K562 (cell line): ENCODE results near the gene MMD2. TPM values are rescaled to one million over a fixed set of nuclear protein-coding genes. Genes with fewer than 3 reads are reported as not detected.

Source experiments
- ATAC-seq: fragments of 200-7000 bp; cut with Tn5 transposase; 3 replicates; pipeline ENCODE4 v1.9.1; 2020; ENCODE audit warnings: moderate library complexity
- BruUV-seq: library from RNA; stranded (reverse); fragments of 400-500 nt; replicated peaks from 2 replicates; lab custom pipeline; 2021; lab: Mats Ljungman, UMichigan
- CTCF ChIA-PET: fragments of 300-600 bp; formaldehyde crosslinking; extraction: SDS; loops from one replicate; lab custom pipeline; 2021; ENCODE audit warnings: low intra/inter-chr PET ratio; lab: Yijun Ruan, JAX
- POLR2A ChIA-PET: fragments of 300-600, 350-650 bp; sonication (Branson Sonifier 250); formaldehyde crosslinking; extraction: SDS; loops from one replicate; lab custom pipeline; 2021; ENCODE audit warnings: antibody characterized with exemption, inconsistent platforms; lab: Yijun Ruan, JAX
- DNase-seq, 4 experiments: peaks; one replicate each; pipeline versions ENCODE4 v3.0.0 to v3.0.0-alpha.2; 2011 to 2018; ENCODE audit warnings: low spot score in 3 of 4, mixed read lengths in 3 of 4; ENCODE audit errors: extremely low read depth in 1 of 4
- FAIRE-seq: peaks from 2 replicates; lab custom pipeline; 2011; peaks lifted over from hg19 to GRCh38; lab: Jason Lieb, UNC
- H2AFZ ChIP-seq: 2 replicates; pipeline ENCODE4 v1.6.0; 2011; ENCODE audit warnings: low read depth, low read length, control low read depth, inconsistent platforms
- H3K27ac ChIP-seq: fragments of 200-600 bp; 3 replicates; pipeline ENCODE4 v1.8.0; 2011; ENCODE audit warnings: low read depth, mild to moderate bottlenecking, control low read depth, inconsistent platforms, low read length, moderate library complexity, mixed read lengths; ENCODE audit errors: extremely low read depth
- H3K27me3 ChIP-seq, 2 experiments: fragments of 300-600 bp in 1 of 2; 2 replicates in 1 of 2; 3 replicates in 1 of 2; pipeline versions ENCODE4 v1.6.0 to v1.8.0; 2011; ENCODE audit warnings: inconsistent platforms in 2 of 2, low read length in 2 of 2, mild to moderate bottlenecking in 1 of 2, mixed read lengths in 1 of 2, moderate library complexity in 1 of 2; ENCODE audit not compliant: control insufficient read depth in 2 of 2, insufficient read depth in 2 of 2
- H3K36me3 ChIP-seq: fragments of 300-600 bp; 3 replicates; pipeline ENCODE4 v1.8.0; 2011; ENCODE audit warnings: mild to moderate bottlenecking, low read length, inconsistent platforms; ENCODE audit not compliant: control insufficient read depth, insufficient read depth
- H3K4me1 ChIP-seq, 2 experiments: fragments of 200-600 bp in 1 of 2; replicated peaks in 1 of 2; 2 replicates in 1 of 2; 3 replicates in 1 of 2; pipeline versions ENCODE4 v1.5.1 to v1.8.0; 2011; ENCODE audit warnings: inconsistent platforms in 2 of 2, low read length in 2 of 2, mild to moderate bottlenecking in 1 of 2, mixed read lengths in 1 of 2, moderate library complexity in 1 of 2; ENCODE audit not compliant: control insufficient read depth in 2 of 2, insufficient read depth in 2 of 2
- H3K4me2 ChIP-seq: 2 replicates; pipeline ENCODE4 v1.6.1; 2011; ENCODE audit warnings: low read length, control low read depth, inconsistent platforms, mixed read lengths; ENCODE audit not compliant: insufficient read depth
- H3K4me3 ChIP-seq: fragments of 200-600 bp; sonication (generic), shearing (Covaris generic); 2 replicates; pipeline ENCODE4 v1.5.1; 2016; ENCODE audit warnings: control low read depth, inconsistent platforms
- H3K79me2 ChIP-seq: fragments of 200-600 bp; 3 replicates; pipeline ENCODE4 v1.8.0; 2011; ENCODE audit warnings: low read length, inconsistent platforms; ENCODE audit not compliant: control insufficient read depth, insufficient read depth
- H3K9ac ChIP-seq, 2 experiments: 2 replicates each; pipeline versions ENCODE4 v1.6.0 to v1.6.1; 2011; ENCODE audit warnings: low read depth in 2 of 2, low read length in 2 of 2, control low read depth in 1 of 2, inconsistent platforms in 1 of 2, mild to moderate bottlenecking in 1 of 2, mixed read lengths in 1 of 2; ENCODE audit not compliant: insufficient read depth in 1 of 2
- H3K9me1 ChIP-seq: one replicate; pipeline ENCODE4 v1.6.0; 2011; ENCODE audit warnings: inconsistent platforms, mild to moderate bottlenecking, low read length, moderate library complexity; ENCODE audit not compliant: control insufficient read depth, insufficient read depth
- H3K9me3 ChIP-seq: replicated peaks from 2 replicates; pipeline ENCODE4 v1.5.1; 2011; ENCODE audit warnings: low read depth, low read length, inconsistent platforms; ENCODE audit not compliant: control insufficient read depth, insufficient read depth
- H4K20me1 ChIP-seq: replicated peaks from 2 replicates; pipeline ENCODE4 v1.6.1; 2011; ENCODE audit warnings: low read length, inconsistent platforms, mixed read lengths; ENCODE audit not compliant: control insufficient read depth, insufficient read depth
- CXXC5 ChIP-seq: fragments of 250-450 bp; sonication (Bioruptor Pico); IDR thresholded peaks from 2 replicates; pipeline ENCODE4 v1.8.0; 2022; ENCODE audit warnings: inconsistent platforms, mild to moderate bottlenecking, moderate library complexity
- SMAD2 ChIP-seq: fragments of 150-350 bp; IDR thresholded peaks from 2 replicates; pipeline ENCODE4 v1.6.1; 2014; ENCODE audit warnings: low read depth, mild to moderate bottlenecking, low read length
- XRCC3 ChIP-seq: fragments of 450-650 bp; IDR thresholded peaks from 2 replicates; pipeline ENCODE4 v1.6.1; 2017; ENCODE audit warnings: mild to moderate bottlenecking, moderate library complexity
- ZNF184 ChIP-seq: sonication (generic); formaldehyde crosslinking; IDR thresholded peaks from 2 replicates; pipeline ENCODE4 v1.5.0; 2020; ENCODE audit warnings: missing genetic modification reagents
- ZNF253 ChIP-seq: fragments of 250-450 bp; sonication (Bioruptor Pico); conservative IDR thresholded peaks from 2 replicates; pipeline ENCODE4 v1.6.1; 2021; ENCODE audit warnings: mild to moderate bottlenecking
- ZNF274 ChIP-seq: IDR thresholded peaks from 2 replicates; pipeline ENCODE4 v1.6.1; 2011; ENCODE audit warnings: low read depth, mild to moderate bottlenecking, low read length, moderate library complexity, borderline replicate concordance
- WGBS: fragments of 100-300 bp; shearing (Covaris generic); methylation state at CpG from one replicate; pipeline ENCODE4 v1.1.6; 2016; ENCODE audit warnings: low coverage, mixed read lengths; ENCODE audit not compliant: insufficient coverage; ENCODE audit errors: missing lambda C conversion rate; 5-methylcytosine and 5-hydroxymethylcytosine counted together
- in situ Hi-C: fragments of 300-500 bp; cut with MboI; formaldehyde crosslinking; loops from 4 replicates; pipeline ENCODE4 v1.15.0; 2018; ENCODE audit warnings: inconsistent platforms, mixed read lengths
- intact Hi-C: fragments of 100-400 bp; cut with micrococcal nuclease; formaldehyde crosslinking; loops from 2 replicates; pipeline ENCODE4 v1.14.2; 2022
- polyA plus RNA-seq, 8 experiments: library from polyadenylated mRNA; depleted of rRNA in 4 of 8; stranded (reverse) in 5 of 8; unstranded in 3 of 8; fragments of >200 nt; fragmentation: Nextera tagmentation in 2 of 8; fragmentation: Illumina TruSeq in 1 of 8; extraction: Ambion mirVana in 2 of 8; extraction: Trizol in 1 of 8; gene quantifications; 2 replicates each; pipeline versions ENCODE4 v1.2.1 to v1.2.3, GENCODE V29; 2011 to 2014; ENCODE audit warnings: inconsistent platforms in 1 of 8, missing spikeins in 1 of 8
- total RNA-seq, 7 experiments: library from RNA; depleted of rRNA in 6 of 7; stranded (reverse); fragments of >200 nt in 6 of 7; fragmentation: Illumina TruSeq in 2 of 7; extraction: Trizol in 2 of 7; gene quantifications; 2 replicates each; pipeline versions ENCODE4 v1.2.1 to v1.2.3, GENCODE V29; 2011 to 2021; ENCODE audit warnings: low replicate concordance in 1 of 7
- TF ChIP-seq, protein P1 (sequence below): fragments of 450-650 bp; IDR thresholded peaks from 2 replicates; pipeline ENCODE4 v1.6.1; 2016; ENCODE audit warnings: antibody characterized with exemption
- TF ChIP-seq, protein P2 (sequence below): IDR thresholded peaks from 2 replicates; pipeline ENCODE4 v1.6.1; 2011; ENCODE audit warnings: borderline replicate concordance, low read depth, mild to moderate bottlenecking, moderate library complexity, low read length; ENCODE audit not compliant: insufficient read depth, poor library complexity, severe bottlenecking
- TF ChIP-seq, protein P3 (sequence below): fragments of 200-800 bp; sonication (Bioruptor generic); IDR thresholded peaks from 2 replicates; pipeline ENCODE4 v1.6.1; 2017; ENCODE audit warnings: missing genetic modification characterization, missing compliant biosample characterization

The MMD2 gene
- total and polyA plus RNA-seq, 9 of the 15 experiments (the other 6 are each of a cell fraction or from before 2014, with no cell fraction given) = not detected

DNA sequence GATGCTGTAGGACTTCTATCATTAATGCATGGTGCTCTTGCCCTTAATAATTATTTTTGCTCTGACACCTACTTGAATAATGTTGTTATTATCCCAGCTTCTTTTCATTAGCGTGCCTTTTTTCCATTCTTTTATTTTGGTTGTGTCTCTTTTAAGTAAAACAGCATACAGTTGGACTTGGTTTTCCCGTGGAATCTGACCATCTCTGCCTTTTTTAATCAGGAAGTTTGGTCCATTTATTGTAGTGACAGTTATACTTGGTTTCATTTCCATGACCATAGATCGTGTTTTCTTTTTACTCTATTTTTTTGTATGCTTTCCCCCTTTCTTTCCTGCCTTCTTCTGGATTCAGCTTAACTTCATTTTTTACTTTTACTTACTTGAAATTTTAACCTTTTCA is 101.8 kb downstream of the MMD2 start:
- Histone ChIP-seq H3K9me3 (0 out of 2 replicates have a peak, but pooled peaks cover under 1% of the 10 kb centered on the region), H2AFZ (no peak overlapping the region), H3K36me3 (no peaks in the 10 kb centered on the region), H3K79me2 (no peaks in the 10 kb centered on the region), H3K4me1 (0 out of 5 replicates have a peak, but pooled peaks cover 0 to under 1% of the 10 kb centered on the region in 2 experiments)
- intact Hi-C loops = no loop called here
- BruUV-seq = no TSS peak
- TF ChIP-seq XRCC3 = no peak
- TF ChIP-seq, all 486 proteins: peak for 0
- CTCF ChIA-PET = no interaction called here
- FAIRE-seq = peak; percentile 35
- POLR2A ChIA-PET = interaction anchor here (0.9 kb wide), 1 partner anchor 25 kb away, joined by 3 read pairs; no protein-coding TSS in a partner anchor
- 25% methylated on average over 3 of the region's 3 CpGs for WGBS
- Histone ChIP-seq H3K27ac (no peak overlapping the region), H3K4me3 (no peak overlapping the region), H3K4me2 (no peak overlapping the region), H4K20me1 (no peaks in the 10 kb centered on the region), H3K9me1 (no peaks in the 10 kb centered on the region), H3K27me3 (no peaks in the 10 kb centered on the region), H3K9ac (no peak overlapping the region)
- no peak for DNase-seq
- no peak for ATAC-seq
- in situ Hi-C loops = no loop called here

DNA sequence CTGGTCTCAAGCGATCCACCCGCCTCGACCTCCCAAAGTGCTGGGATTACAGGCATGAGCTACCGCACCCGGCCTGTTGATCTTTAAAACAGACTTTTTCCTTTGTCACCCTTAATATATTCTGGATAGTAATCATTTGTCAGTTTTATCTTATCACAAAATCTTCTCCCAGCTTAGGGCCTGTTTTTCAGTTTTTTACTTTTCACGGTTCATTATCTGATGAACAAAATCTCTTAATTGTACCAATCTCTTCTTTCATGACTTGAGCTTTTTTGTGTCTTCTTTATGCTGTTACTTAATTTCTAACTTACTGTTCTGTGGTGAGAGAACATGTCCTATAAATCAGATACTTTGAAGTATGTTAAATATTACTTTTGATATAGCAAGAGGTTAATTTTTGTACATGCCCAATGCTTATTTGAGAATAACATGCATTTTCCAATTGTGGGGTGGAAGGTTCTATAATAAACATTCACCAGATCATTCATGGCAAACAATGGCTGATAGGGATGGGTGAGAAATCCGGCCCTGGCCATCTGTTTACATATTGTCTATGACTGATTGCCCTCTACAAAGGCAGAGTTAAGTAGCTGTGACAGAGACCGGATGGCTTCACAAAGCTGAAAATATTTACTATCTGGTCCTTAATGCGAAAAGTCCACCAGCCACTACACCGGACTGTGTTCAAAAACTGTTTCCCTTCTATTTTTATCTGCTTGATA is 102.5 kb downstream of the MMD2 start:
- no peak overlapping the region for H3K9ac ChIP-seq
- H3K9me3 ChIP-seq = no peaks in the 10 kb centered on the region
- no peak for ATAC-seq
- ChIA-PET POLR2A (interaction anchor here (0.6 to 0.9 kb wide), 2 partner anchors 26 to 185 kb away, joined by 3 read pairs; no protein-coding TSS in a partner anchor), CTCF (no interaction called here)
- no peaks in the 10 kb centered on the region for H3K36me3 ChIP-seq
- peak; percentile 32 for FAIRE-seq
- WGBS = 71% methylated on average over 10 of the region's 10 CpGs
- in situ Hi-C loops (no loop called here), intact Hi-C loops (no loop called here)
- DNase-seq = no peak
- H3K4me1 ChIP-seq = peaks cover 0 to 6% of the 10 kb centered on the region in 2 experiments; a peak in 1 of 5 replicates
- no peaks in the 10 kb centered on the region for H3K27me3 ChIP-seq
- H3K9me1 ChIP-seq = no peaks in the 10 kb centered on the region
- no peak overlapping the region for H3K27ac ChIP-seq
- H3K4me3 ChIP-seq = no peak overlapping the region
- no peak overlapping the region for H2AFZ ChIP-seq
- H3K4me2 ChIP-seq = no peak overlapping the region
- no peaks in the 10 kb centered on the region for H3K79me2 ChIP-seq
- BruUV-seq = no TSS peak
- H4K20me1 ChIP-seq = no peaks in the 10 kb centered on the region
- TF ChIP-seq SMAD2 (no peak), CXXC5 (CRISPR knock-in tag) (no peak), ZNF184 (CRISPR knock-in tag) (no peak), ZNF253 (CRISPR knock-in tag) (no peak), ZNF274 (no peak)
- TF ChIP-seq, protein P1, sequence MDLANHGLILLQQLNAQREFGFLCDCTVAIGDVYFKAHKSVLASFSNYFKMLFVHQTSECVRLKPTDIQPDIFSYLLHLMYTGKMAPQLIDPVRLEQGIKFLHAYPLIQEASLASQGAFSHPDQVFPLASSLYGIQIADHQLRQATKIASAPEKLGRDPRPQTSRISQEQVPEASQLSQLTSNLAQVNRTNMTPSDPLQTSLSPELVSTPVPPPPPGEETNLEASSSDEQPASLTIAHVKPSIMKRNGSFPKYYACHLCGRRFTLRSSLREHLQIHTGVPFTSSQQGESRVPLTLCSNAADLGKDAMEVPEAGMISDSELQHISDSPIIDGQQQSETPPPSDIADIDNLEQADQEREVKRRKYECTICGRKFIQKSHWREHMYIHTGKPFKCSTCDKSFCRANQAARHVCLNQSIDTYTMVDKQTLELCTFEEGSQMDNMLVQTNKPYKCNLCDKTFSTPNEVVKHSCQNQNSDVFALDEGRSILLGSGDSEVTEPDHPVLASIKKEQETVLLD = no peak
- TF ChIP-seq, protein P2, sequence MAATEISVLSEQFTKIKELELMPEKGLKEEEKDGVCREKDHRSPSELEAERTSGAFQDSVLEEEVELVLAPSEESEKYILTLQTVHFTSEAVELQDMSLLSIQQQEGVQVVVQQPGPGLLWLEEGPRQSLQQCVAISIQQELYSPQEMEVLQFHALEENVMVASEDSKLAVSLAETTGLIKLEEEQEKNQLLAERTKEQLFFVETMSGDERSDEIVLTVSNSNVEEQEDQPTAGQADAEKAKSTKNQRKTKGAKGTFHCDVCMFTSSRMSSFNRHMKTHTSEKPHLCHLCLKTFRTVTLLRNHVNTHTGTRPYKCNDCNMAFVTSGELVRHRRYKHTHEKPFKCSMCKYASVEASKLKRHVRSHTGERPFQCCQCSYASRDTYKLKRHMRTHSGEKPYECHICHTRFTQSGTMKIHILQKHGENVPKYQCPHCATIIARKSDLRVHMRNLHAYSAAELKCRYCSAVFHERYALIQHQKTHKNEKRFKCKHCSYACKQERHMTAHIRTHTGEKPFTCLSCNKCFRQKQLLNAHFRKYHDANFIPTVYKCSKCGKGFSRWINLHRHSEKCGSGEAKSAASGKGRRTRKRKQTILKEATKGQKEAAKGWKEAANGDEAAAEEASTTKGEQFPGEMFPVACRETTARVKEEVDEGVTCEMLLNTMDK = no peak
- TF ChIP-seq, protein P3, sequence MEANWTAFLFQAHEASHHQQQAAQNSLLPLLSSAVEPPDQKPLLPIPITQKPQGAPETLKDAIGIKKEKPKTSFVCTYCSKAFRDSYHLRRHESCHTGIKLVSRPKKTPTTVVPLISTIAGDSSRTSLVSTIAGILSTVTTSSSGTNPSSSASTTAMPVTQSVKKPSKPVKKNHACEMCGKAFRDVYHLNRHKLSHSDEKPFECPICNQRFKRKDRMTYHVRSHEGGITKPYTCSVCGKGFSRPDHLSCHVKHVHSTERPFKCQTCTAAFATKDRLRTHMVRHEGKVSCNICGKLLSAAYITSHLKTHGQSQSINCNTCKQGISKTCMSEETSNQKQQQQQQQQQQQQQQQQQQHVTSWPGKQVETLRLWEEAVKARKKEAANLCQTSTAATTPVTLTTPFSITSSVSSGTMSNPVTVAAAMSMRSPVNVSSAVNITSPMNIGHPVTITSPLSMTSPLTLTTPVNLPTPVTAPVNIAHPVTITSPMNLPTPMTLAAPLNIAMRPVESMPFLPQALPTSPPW (CRISPR knock-in tag) = no peak
